OCI-LY7 (cell line): ENCODE measurements around the gene PRRT1B.

ENCODE experiments used
- CTCF ChIP-seq: fragments of 200-600 bp; sonication (generic); conservative IDR thresholded peaks from 2 replicates; pipeline ENCODE4 v1.5.1; 2014; ENCODE audit warnings: mild to moderate bottlenecking, antibody characterized with exemption, low read length, moderate library complexity, mixed read lengths
- EZH2phosphoT487 ChIP-seq: fragments of 200-600 bp; sonication (generic); IDR thresholded peaks from 2 replicates; pipeline ENCODE4 v1.6.1; 2018; ENCODE audit warnings: low read depth, borderline replicate concordance, mild to moderate bottlenecking, mixed run types, antibody characterized with exemption, low read length, moderate library complexity, mixed read lengths

- TF ChIP-seq CTCF = no peak
- TF ChIP-seq EZH2phosphoT487 = no peak
These were observed 6.0 kb upstream of the PRRT1B start for GRCh38 chr9:131539223-131539923.
